H9 (cell line): ENCODE measurements around the gene CASD1. TPM values are rescaled to one million over a fixed set of nuclear protein-coding genes. Genes with fewer than 3 reads are reported as not detected.
A peak's percentile ranks its signal among the peaks of the same experiment; 100 is the strongest.

Source experiments
- DNase-seq: peaks from one replicate; pipeline ENCODE4 v3.0.0-alpha.2; 2017
- H2AFZ ChIP-seq: one replicate; pipeline ENCODE4 v1.6.1; 2013; ENCODE audit warnings: mild to moderate bottlenecking, low read length, control low read depth, moderate library complexity
- H2AK5ac ChIP-seq: 2 replicates; pipeline ENCODE4 v1.6.1; 2013; ENCODE audit warnings: low read length, control low read depth, mixed read lengths; ENCODE audit not compliant: insufficient read length
- H2BK120ac ChIP-seq: one replicate; pipeline ENCODE4 v1.6.1; 2013; ENCODE audit warnings: low read depth, mild to moderate bottlenecking, low read length, control low read depth, inconsistent platforms; ENCODE audit not compliant: poor library complexity, severe bottlenecking
- H2BK12ac ChIP-seq: 2 replicates; pipeline ENCODE4 v1.6.1; 2013; ENCODE audit warnings: low read length, control low read depth, mixed read lengths, low read depth; ENCODE audit not compliant: insufficient read length
- H2BK15ac ChIP-seq: 2 replicates; pipeline ENCODE4 v1.6.1; 2013; ENCODE audit warnings: low read depth, low read length, control low read depth
- H2BK20ac ChIP-seq: one replicate; pipeline ENCODE4 v1.6.1; 2013; ENCODE audit warnings: low read depth, mild to moderate bottlenecking, low read length, control low read depth, inconsistent platforms; ENCODE audit not compliant: poor library complexity, severe bottlenecking
- H2BK5ac ChIP-seq: 2 replicates; pipeline ENCODE4 v1.6.1; 2013; ENCODE audit warnings: low read length, control low read depth, mixed read lengths; ENCODE audit not compliant: insufficient read length
- H3K14ac ChIP-seq: 2 replicates; pipeline ENCODE4 v1.6.1; 2013; ENCODE audit warnings: low read length, control low read depth; ENCODE audit not compliant: insufficient read depth
- H3K18ac ChIP-seq: 2 replicates; pipeline ENCODE4 v1.6.1; 2013; ENCODE audit warnings: low read depth, mild to moderate bottlenecking, mixed read lengths, low read length, control low read depth; ENCODE audit not compliant: insufficient read length
- H3K23ac ChIP-seq: 2 replicates; pipeline ENCODE4 v1.6.1; 2013; ENCODE audit warnings: low read length, control low read depth, mixed read lengths, low read depth; ENCODE audit not compliant: insufficient read length
- H3K23me2 ChIP-seq: 2 replicates; pipeline ENCODE4 v1.6.1; 2013; ENCODE audit warnings: low read depth, mild to moderate bottlenecking, mixed read lengths, low read length, control low read depth; ENCODE audit not compliant: insufficient read length, poor library complexity, severe bottlenecking
- H3K27ac ChIP-seq: 2 replicates; pipeline ENCODE4 v1.5.1; 2013; ENCODE audit warnings: low read length, control low read depth, mixed read lengths, low read depth; ENCODE audit not compliant: insufficient read length
- H3K27me3 ChIP-seq: 2 replicates; pipeline ENCODE4 v1.6.1; 2013; ENCODE audit warnings: low read length, control low read depth, inconsistent platforms; ENCODE audit not compliant: insufficient read depth
- H3K4ac ChIP-seq: 2 replicates; pipeline ENCODE4 v1.6.1; 2013; ENCODE audit warnings: low read depth, mild to moderate bottlenecking, control low read depth, inconsistent platforms, low read length, moderate library complexity
- H3K4me1 ChIP-seq: 2 replicates; pipeline ENCODE4 v1.6.1; 2013; ENCODE audit warnings: low read length, control low read depth, inconsistent platforms; ENCODE audit not compliant: insufficient read depth
- H3K4me2 ChIP-seq: 2 replicates; pipeline ENCODE4 v1.6.1; 2013; ENCODE audit warnings: low read length, control low read depth, mixed read lengths; ENCODE audit not compliant: insufficient read length, insufficient read depth
- H3K56ac ChIP-seq: 2 replicates; pipeline ENCODE4 v1.6.1; 2013; ENCODE audit warnings: low read depth, mild to moderate bottlenecking, mixed read lengths, low read length, control low read depth; ENCODE audit not compliant: insufficient read length
- H3K79me1 ChIP-seq: 2 replicates; pipeline ENCODE4 v1.6.1; 2013; ENCODE audit warnings: low read depth, mild to moderate bottlenecking, moderate library complexity, low read length, control low read depth, inconsistent platforms; ENCODE audit not compliant: insufficient read depth, poor library complexity, severe bottlenecking
- H3K79me2 ChIP-seq: 2 replicates; pipeline ENCODE4 v1.6.1; 2013; ENCODE audit warnings: low read length, control low read depth, inconsistent platforms; ENCODE audit not compliant: insufficient read depth
- H3K9ac ChIP-seq: 2 replicates; pipeline ENCODE4 v1.6.1; 2013; ENCODE audit warnings: low read length, control low read depth, mixed read lengths; ENCODE audit not compliant: insufficient read length; ENCODE audit errors: extremely low read depth
- H3K9me3 ChIP-seq: one replicate; pipeline ENCODE4 v1.6.1; 2013; ENCODE audit warnings: low read depth, low read length, inconsistent platforms; ENCODE audit not compliant: control insufficient read depth
- H3T11ph ChIP-seq: one replicate; pipeline ENCODE4 v1.6.1; 2013; ENCODE audit warnings: mild to moderate bottlenecking, low read length, control low read depth, inconsistent platforms
- H4K20me1 ChIP-seq: one replicate; pipeline ENCODE4 v1.6.1; 2013; ENCODE audit not compliant: control insufficient read depth, insufficient read length, insufficient read depth
- H4K5ac ChIP-seq: 2 replicates; pipeline ENCODE4 v1.6.1; 2013; ENCODE audit warnings: low read depth, mild to moderate bottlenecking, mixed read lengths, low read length, control low read depth; ENCODE audit not compliant: insufficient read length
- H4K8ac ChIP-seq: replicated peaks from 2 replicates; pipeline ENCODE4 v1.6.1; 2013; ENCODE audit warnings: low read length, control low read depth, mixed read lengths, low read depth; ENCODE audit not compliant: insufficient read length
- H4K91ac ChIP-seq: 2 replicates; pipeline ENCODE4 v1.6.1; 2013; ENCODE audit warnings: low read depth, mild to moderate bottlenecking, moderate library complexity, mixed read lengths, low read length, control low read depth; ENCODE audit not compliant: insufficient read length
- H3K27ac Mint-ChIP-seq, 3 experiments: 2 replicates in 2 of 3; 3 replicates in 1 of 3; pipeline ENCODE4 v1.8.0; 2020 to 2021; ENCODE audit warnings: mixed read lengths in 3 of 3, mild to moderate bottlenecking in 1 of 3, moderate library complexity in 1 of 3
- H3K27me3 Mint-ChIP-seq: 2 replicates; pipeline ENCODE4 v1.8.0; 2021; ENCODE audit warnings: low read depth, mild to moderate bottlenecking, moderate library complexity, mixed read lengths
- H3K36me3 Mint-ChIP-seq, 3 experiments: 2 replicates in 2 of 3; 3 replicates in 1 of 3; pipeline ENCODE4 v1.8.0; 2020 to 2021; ENCODE audit warnings: low read depth in 3 of 3, mixed read lengths in 3 of 3; ENCODE audit not compliant: insufficient read depth in 1 of 3
- H3K4me1 Mint-ChIP-seq, 2 experiments: 2 replicates each; pipeline ENCODE4 v1.8.0; 2020; ENCODE audit warnings: mixed read lengths in 2 of 2
- H3K4me3 Mint-ChIP-seq, 2 experiments: 2 replicates in 1 of 2; 3 replicates in 1 of 2; pipeline ENCODE4 v1.8.0; 2020 to 2021; ENCODE audit warnings: mild to moderate bottlenecking in 2 of 2, mixed read lengths in 2 of 2, moderate library complexity in 1 of 2
- H3K9me3 Mint-ChIP-seq, 2 experiments: 2 replicates in 1 of 2; 3 replicates in 1 of 2; pipeline ENCODE4 v1.8.0; 2020; ENCODE audit warnings: mild to moderate bottlenecking in 2 of 2, mixed read lengths in 2 of 2, moderate library complexity in 1 of 2
- WGBS: extraction: QIAGEN DNeasy Blood & Tissue Kit; methylation state at CpG from one replicate; pipeline ENCODE4 v1.1.7; 2013; ENCODE audit warnings: missing lambda C conversion rate, low lambda C conversion rate, mixed read lengths; ENCODE audit not compliant: insufficient read length; ENCODE audit errors: extremely low coverage; 5-methylcytosine and 5-hydroxymethylcytosine counted together
- total RNA-seq: library from RNA; stranded (reverse); gene quantifications from 2 replicates; pipeline ENCODE4 v1.2.1, GENCODE V29; 2021
- TF ChIP-seq, protein P1 (sequence below): fragments of 200-600 bp; sonication (generic); conservative IDR thresholded peaks from 3 replicates; pipeline ENCODE4 v1.8.0; 2021; ENCODE audit warnings: antibody characterized with exemption, mild to moderate bottlenecking

CASD1 gene
- total RNA-seq, 1 experiment from 2014 or later: 21.6 TPM

DNA sequence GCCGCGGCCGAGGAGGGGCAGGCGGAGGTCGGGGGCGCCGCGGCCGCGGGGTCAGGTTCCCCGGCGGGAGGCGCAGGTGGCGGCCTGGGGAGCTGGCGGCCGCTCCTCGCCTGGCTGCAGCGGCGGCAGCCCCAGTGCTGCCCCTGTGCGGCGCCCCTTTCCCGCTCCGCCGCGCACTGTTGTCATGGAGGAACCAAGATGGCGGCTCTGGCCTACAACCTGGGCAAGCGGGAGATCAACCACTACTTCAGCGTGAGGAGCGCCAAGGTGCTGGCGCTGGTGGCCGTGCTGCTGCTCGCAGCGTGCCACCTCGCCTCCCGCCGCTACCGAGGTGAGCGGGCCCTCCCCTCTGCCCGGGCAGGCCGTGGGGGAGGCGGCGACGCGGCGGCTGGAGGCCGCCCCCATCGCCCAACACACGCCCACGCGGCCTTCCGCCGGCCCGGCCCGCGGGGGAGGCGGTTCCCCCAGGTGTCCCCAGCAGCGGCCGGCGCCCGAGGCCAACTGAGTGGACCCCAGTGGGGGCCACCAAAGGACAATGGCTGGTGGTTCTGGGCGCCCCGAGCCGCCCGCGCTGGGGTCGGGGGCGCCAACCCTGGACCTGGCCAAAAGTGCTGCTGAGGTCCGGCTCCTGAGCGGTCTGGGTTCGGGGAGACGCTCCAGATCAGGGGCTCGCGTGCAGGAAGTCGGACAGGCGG lies 425 bp downstream of the CASD1 start:
- Histone ChIP-seq H2BK5ac (no peak overlapping the region), H2BK20ac (no peak overlapping the region), H2BK120ac (no peak overlapping the region), H4K5ac (no peak overlapping the region), H3K23me2 (peaks cover 3% of the 10 kb centered on the region), H3K27ac (no peak overlapping the region), H3K23ac (no peak overlapping the region), H2AK5ac (no peak overlapping the region), H3K79me1 (no peaks in the 10 kb centered on the region), H3K56ac (no peak overlapping the region), H3K18ac (peak overlapping the region; percentile 98), H4K91ac (no peak overlapping the region), H2BK12ac (no peak overlapping the region), H3K4me2 (peak overlapping the region; percentile 61), H2AFZ (no peak overlapping the region), H3K79me2 (peaks cover 3% of the 10 kb centered on the region; the same call in 1 of the 2 replicates), H3K27me3 (no peaks in the 10 kb centered on the region), H3K9ac (peak overlapping the region; percentile 96), H3K9me3 (no peaks in the 10 kb centered on the region), H2BK15ac (no peak overlapping the region), H4K8ac (no peak overlapping the region), H3T11ph (no peak overlapping the region), H3K4me1 (peaks cover 3% of the 10 kb centered on the region; the same call in 1 of the 2 replicates), H3K14ac (peak overlapping the region; percentile 99), H3K4ac (no peak overlapping the region), H4K20me1 (no peaks in the 10 kb centered on the region)
- TF ChIP-seq, protein P1, sequence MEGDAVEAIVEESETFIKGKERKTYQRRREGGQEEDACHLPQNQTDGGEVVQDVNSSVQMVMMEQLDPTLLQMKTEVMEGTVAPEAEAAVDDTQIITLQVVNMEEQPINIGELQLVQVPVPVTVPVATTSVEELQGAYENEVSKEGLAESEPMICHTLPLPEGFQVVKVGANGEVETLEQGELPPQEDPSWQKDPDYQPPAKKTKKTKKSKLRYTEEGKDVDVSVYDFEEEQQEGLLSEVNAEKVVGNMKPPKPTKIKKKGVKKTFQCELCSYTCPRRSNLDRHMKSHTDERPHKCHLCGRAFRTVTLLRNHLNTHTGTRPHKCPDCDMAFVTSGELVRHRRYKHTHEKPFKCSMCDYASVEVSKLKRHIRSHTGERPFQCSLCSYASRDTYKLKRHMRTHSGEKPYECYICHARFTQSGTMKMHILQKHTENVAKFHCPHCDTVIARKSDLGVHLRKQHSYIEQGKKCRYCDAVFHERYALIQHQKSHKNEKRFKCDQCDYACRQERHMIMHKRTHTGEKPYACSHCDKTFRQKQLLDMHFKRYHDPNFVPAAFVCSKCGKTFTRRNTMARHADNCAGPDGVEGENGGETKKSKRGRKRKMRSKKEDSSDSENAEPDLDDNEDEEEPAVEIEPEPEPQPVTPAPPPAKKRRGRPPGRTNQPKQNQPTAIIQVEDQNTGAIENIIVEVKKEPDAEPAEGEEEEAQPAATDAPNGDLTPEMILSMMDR: peak; percentile 27; the same call in 1 of the 3 replicates
- no peaks in the 10 kb centered on the region for H3K27me3 Mint-ChIP-seq
- WGBS: no CpG with 5 or more reads among the region's 75 CpGs
- peak; percentile 76 for DNase-seq
- peaks cover 39 to 46% of the 10 kb centered on the region in 2 experiments for H3K4me1 Mint-ChIP-seq
- no peaks in the 10 kb centered on the region for H3K9me3 Mint-ChIP-seq
- no peaks in the 10 kb centered on the region; a peak in 1 of 7 replicates for H3K36me3 Mint-ChIP-seq
- peak overlapping the region in 1 of 3 experiments; percentile 86; a peak in 1 of 7 replicates for H3K27ac Mint-ChIP-seq
- peak overlapping the region; percentile 79 to 88 for H3K4me3 Mint-ChIP-seq
